Vagina (tissue), 2 donors: Measurements from ENCODE around the gene ANKLE2.

Experiments
- CTCF ChIP-seq, 3 experiments: fragments of 450-650 bp in 2 of 3; fragments of 200-600 bp in 1 of 3; sonication (generic) in 1 of 3; IDR thresholded peaks; one replicate each; pipeline ENCODE4 v1.5.1; 2017 to 2019; ENCODE audit warnings: antibody characterized with exemption in 3 of 3, mild to moderate bottlenecking in 2 of 3, moderate library complexity in 2 of 3
- POLR2A ChIP-seq, 2 donors: fragments of 450-650 bp; IDR thresholded peaks; one replicate each; pipeline ENCODE4 v1.6.1; 2017; ENCODE audit warnings: antibody characterized with exemption in 2 of 2, mild to moderate bottlenecking in 2 of 2, moderate library complexity in 2 of 2

- TF ChIP-seq CTCF (IDR thresholded peaks at IDR 0.05), result no peak
- TF ChIP-seq POLR2A (IDR thresholded peaks at IDR 0.05), result no peak
Observed at GRCh38 chr12:132729541-132730320, 31.9 kb downstream of the ANKLE2 start.
